Trophoblast cell (in vitro differentiated cells and primary cell): ENCODE results near the gene MILR1.
"Not testable (repeated sequence)": the region's sequence is repeated elsewhere in the genome, so short reads cannot be mapped to it uniquely, and the experiment has no call there.

Experiments
- DNase-seq, 2 donors: peaks; one replicate each; pipeline ENCODE4 v3.0.0-alpha.2; 2016
- H2AFZ ChIP-seq: 2 replicates; pipeline ENCODE4 v1.6.1; 2013; ENCODE audit warnings: low read length, moderate library complexity, mild to moderate bottlenecking; ENCODE audit not compliant: insufficient read depth, poor library complexity
- H2AK5ac ChIP-seq: 2 replicates; pipeline ENCODE4 v1.6.1; 2013; ENCODE audit warnings: mild to moderate bottlenecking, low read length
- H2BK120ac ChIP-seq: 2 replicates; pipeline ENCODE4 v1.6.1; 2013; ENCODE audit warnings: low read length, mild to moderate bottlenecking, moderate library complexity; ENCODE audit not compliant: insufficient read depth, poor library complexity
- H2BK12ac ChIP-seq: 2 replicates; pipeline ENCODE4 v1.6.1; 2013; ENCODE audit warnings: mild to moderate bottlenecking, low read length, moderate library complexity
- H2BK5ac ChIP-seq: 2 replicates; pipeline ENCODE4 v1.6.1; 2013; ENCODE audit warnings: low read length, low read depth, moderate library complexity, mild to moderate bottlenecking; ENCODE audit not compliant: poor library complexity
- H3K14ac ChIP-seq: 2 replicates; pipeline ENCODE4 v1.6.1; 2013; ENCODE audit warnings: mild to moderate bottlenecking, low read length
- H3K18ac ChIP-seq: 2 replicates; pipeline ENCODE4 v1.6.1; 2013; ENCODE audit warnings: mild to moderate bottlenecking, low read length
- H3K23ac ChIP-seq: 2 replicates; pipeline ENCODE4 v1.6.1; 2013; ENCODE audit warnings: low read length
- H3K27ac ChIP-seq: 2 replicates; pipeline ENCODE4 v1.5.1; 2013; ENCODE audit warnings: low read depth, mild to moderate bottlenecking, inconsistent platforms, low read length, moderate library complexity
- H3K27me3 ChIP-seq: 2 replicates; pipeline ENCODE4 v1.6.1; 2013; ENCODE audit warnings: inconsistent platforms, mild to moderate bottlenecking, low read length, moderate library complexity; ENCODE audit not compliant: insufficient read depth
- H3K36me3 ChIP-seq, 2 experiments: 1 replicate in 1 of 2; 2 replicates in 1 of 2; pipeline ENCODE4 v1.6.1; 2013; ENCODE audit warnings: low read length in 2 of 2, mild to moderate bottlenecking in 2 of 2, moderate library complexity in 1 of 2; ENCODE audit not compliant: insufficient read depth in 2 of 2, control insufficient read depth in 1 of 2
- H3K4ac ChIP-seq: 2 replicates; pipeline ENCODE4 v1.6.1; 2013; ENCODE audit warnings: low read depth, mild to moderate bottlenecking, low read length, moderate library complexity
- H3K4me1 ChIP-seq, 2 experiments: 1 replicate in 1 of 2; 2 replicates in 1 of 2; pipeline ENCODE4 v1.6.1; 2013; ENCODE audit warnings: low read length in 2 of 2, mild to moderate bottlenecking in 2 of 2, moderate library complexity in 1 of 2; ENCODE audit not compliant: insufficient read depth in 2 of 2, control insufficient read depth in 1 of 2
- H3K4me2 ChIP-seq: 2 replicates; pipeline ENCODE4 v1.6.1; 2013; ENCODE audit warnings: inconsistent platforms, mild to moderate bottlenecking, low read length, moderate library complexity
- H3K4me3 ChIP-seq: 2 replicates; pipeline ENCODE4 v1.5.1; 2013; ENCODE audit warnings: mild to moderate bottlenecking, low read depth, low read length, inconsistent platforms
- H3K79me1 ChIP-seq: one replicate; pipeline ENCODE4 v1.6.1; 2013; ENCODE audit warnings: low read length
- H3K79me2 ChIP-seq: 2 replicates; pipeline ENCODE4 v1.6.1; 2013; ENCODE audit warnings: low read length, mild to moderate bottlenecking; ENCODE audit not compliant: control insufficient read depth, insufficient read depth, poor library complexity
- H3K9ac ChIP-seq: 2 replicates; pipeline ENCODE4 v1.6.1; 2013; ENCODE audit warnings: mild to moderate bottlenecking, low read length
- H3K9me3 ChIP-seq: 2 replicates; pipeline ENCODE4 v1.6.1; 2013; ENCODE audit warnings: low read depth, mild to moderate bottlenecking, control low read depth, inconsistent platforms, low read length; ENCODE audit not compliant: insufficient read depth
- H4K12ac ChIP-seq: 2 replicates; pipeline ENCODE4 v1.6.1; 2013; ENCODE audit warnings: low read depth, mild to moderate bottlenecking, low read length, moderate library complexity
- H4K8ac ChIP-seq: 2 replicates; pipeline ENCODE4 v1.6.1; 2013; ENCODE audit warnings: low read depth, mild to moderate bottlenecking, low read length, moderate library complexity
- H4K91ac ChIP-seq: one replicate; pipeline ENCODE4 v1.6.1; 2013; ENCODE audit warnings: low read depth, mild to moderate bottlenecking, low read length, moderate library complexity
- WGBS: extraction: QIAGEN DNeasy Blood & Tissue Kit; methylation state at CpG from one replicate; pipeline ENCODE4 v1.1.7; 2013; ENCODE audit warnings: missing lambda C conversion rate; ENCODE audit not compliant: insufficient read length, insufficient coverage; ENCODE audit errors: extremely low coverage; 5-methylcytosine and 5-hydroxymethylcytosine counted together

The MILR1 gene

DNA sequence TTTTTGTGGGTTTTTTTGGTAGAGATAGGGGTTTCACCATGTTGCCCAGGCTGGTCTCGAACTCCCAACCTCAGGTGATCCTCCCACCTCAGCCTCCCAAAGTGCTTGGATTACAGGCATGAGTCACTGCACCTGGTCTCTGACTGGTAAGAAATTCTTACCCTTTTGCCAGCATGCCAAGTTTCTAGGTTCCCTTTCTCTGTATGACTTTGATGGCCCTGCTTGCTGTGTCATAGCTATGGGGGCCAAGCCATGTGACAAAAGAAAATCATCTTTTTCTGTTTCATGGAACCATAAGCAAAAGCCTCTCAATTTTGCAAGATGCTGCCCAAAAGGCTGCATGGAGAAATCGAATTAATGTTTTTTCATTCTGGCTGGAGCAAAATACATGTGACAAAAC is 18.9 kb upstream of the MILR1 start:
- not testable (repeated sequence) for H3K27ac ChIP-seq
- no CpG with 5 or more reads among the region's 2 CpGs for WGBS

GRCh38 chr17:64431534-64431933 is 17.4 kb upstream of the MILR1 start:
- no peak overlapping the region for H3K4ac ChIP-seq
- no peaks in the 10 kb centered on the region for H3K4me1 ChIP-seq
- no CpG with 5 or more reads among the region's 6 CpGs for WGBS

More for the DNA sequence above, 18.9 kb upstream of the MILR1 start:
- not testable (repeated sequence) for H3K18ac ChIP-seq, H3K4ac ChIP-seq, H3K9me3 ChIP-seq, H2AK5ac ChIP-seq, H3K4me1 ChIP-seq, H3K36me3 ChIP-seq, H3K14ac ChIP-seq, H3K4me3 ChIP-seq, H4K8ac ChIP-seq, H2BK12ac ChIP-seq, H2BK120ac ChIP-seq, H4K91ac ChIP-seq, H3K79me2 ChIP-seq, H3K23ac ChIP-seq, H3K79me1 ChIP-seq, H2BK5ac ChIP-seq, H3K9ac ChIP-seq, H3K27me3 ChIP-seq, H3K4me2 ChIP-seq, H2AFZ ChIP-seq, H4K12ac ChIP-seq
- DNase-seq, result peak in 1 of 2 donors; percentile 56

DNA sequence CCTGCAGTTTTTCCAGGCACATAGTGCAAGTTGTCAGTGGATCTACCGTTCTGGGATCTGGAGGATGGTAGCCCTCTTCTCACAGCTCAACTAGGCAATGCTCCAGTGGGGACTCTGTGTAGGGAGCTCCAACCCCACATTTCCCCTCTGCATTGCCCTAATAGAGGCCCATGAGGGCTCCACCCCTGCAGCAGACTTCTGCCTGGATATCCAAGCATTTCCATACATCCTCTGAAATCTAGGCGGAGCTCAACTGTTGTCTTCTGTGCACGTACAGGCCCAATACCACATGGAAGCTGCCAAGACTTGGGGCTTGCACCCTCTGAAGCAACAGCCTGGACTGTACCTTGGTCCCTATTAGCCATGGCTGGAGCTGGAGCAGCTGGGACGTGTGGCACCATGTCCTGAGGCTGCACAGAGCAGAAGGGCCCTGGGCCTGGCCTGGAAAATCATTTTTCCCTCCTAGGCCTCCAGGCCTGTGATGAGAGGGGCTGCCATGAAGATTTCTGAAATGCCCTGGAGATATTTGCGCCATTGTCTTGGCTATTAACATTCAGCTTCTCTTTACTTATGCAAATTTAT is 10.9 kb upstream of the MILR1 start:
- no peak for DNase-seq
- no peak overlapping the region for H4K91ac ChIP-seq
- peaks cover 12% of the 10 kb centered on the region for H3K9me3 ChIP-seq
- no peak overlapping the region for H3K4ac ChIP-seq
- H2BK120ac ChIP-seq, result no peak overlapping the region
- H3K79me2 ChIP-seq, result no peaks in the 10 kb centered on the region
- H4K8ac ChIP-seq, result no peak overlapping the region
- no peak overlapping the region for H2AFZ ChIP-seq
- H3K27me3 ChIP-seq, result no peaks in the 10 kb centered on the region
- H3K36me3 ChIP-seq, result no peaks in the 10 kb centered on the region
- H3K23ac ChIP-seq, result no peak overlapping the region
- H3K4me1 ChIP-seq, result no peaks in the 10 kb centered on the region
- no peak overlapping the region for H2BK12ac ChIP-seq
- no CpG with 5 or more reads among the region's 5 CpGs for WGBS
- H2BK5ac ChIP-seq, result no peak overlapping the region
- no peak overlapping the region for H3K4me3 ChIP-seq
- H3K9ac ChIP-seq, result no peak overlapping the region
- no peak overlapping the region for H3K14ac ChIP-seq
- H3K4me2 ChIP-seq, result no peak overlapping the region
- no peak overlapping the region for H3K27ac ChIP-seq
- H3K18ac ChIP-seq, result no peak overlapping the region
- H3K79me1 ChIP-seq, result peaks cover 2% of the 10 kb centered on the region
- no peak overlapping the region for H4K12ac ChIP-seq
- H2AK5ac ChIP-seq, result no peak overlapping the region

More at GRCh38 chr17:64431534-64431933, 17.4 kb upstream of the MILR1 start:
- Histone ChIP-seq H3K4me3 (no peak overlapping the region), H3K9ac (no peak overlapping the region), H2AK5ac (no peak overlapping the region), H3K27me3 (no peaks in the 10 kb centered on the region), H3K27ac (no peak overlapping the region), H4K8ac (no peak overlapping the region), H3K4me2 (no peak overlapping the region), H3K79me2 (no peaks in the 10 kb centered on the region), H2BK120ac (no peak overlapping the region), H3K18ac (no peak overlapping the region), H2BK12ac (no peak overlapping the region), H3K23ac (no peak overlapping the region), H2AFZ (no peak overlapping the region), H4K12ac (no peak overlapping the region), H3K14ac (no peak overlapping the region), H3K36me3 (no peaks in the 10 kb centered on the region), H3K9me3 (peaks cover 3% of the 10 kb centered on the region), H2BK5ac (no peak overlapping the region), H4K91ac (no peak overlapping the region), H3K79me1 (no peaks in the 10 kb centered on the region)
- peak in 1 of 2 donors; percentile 7 for DNase-seq

DNA sequence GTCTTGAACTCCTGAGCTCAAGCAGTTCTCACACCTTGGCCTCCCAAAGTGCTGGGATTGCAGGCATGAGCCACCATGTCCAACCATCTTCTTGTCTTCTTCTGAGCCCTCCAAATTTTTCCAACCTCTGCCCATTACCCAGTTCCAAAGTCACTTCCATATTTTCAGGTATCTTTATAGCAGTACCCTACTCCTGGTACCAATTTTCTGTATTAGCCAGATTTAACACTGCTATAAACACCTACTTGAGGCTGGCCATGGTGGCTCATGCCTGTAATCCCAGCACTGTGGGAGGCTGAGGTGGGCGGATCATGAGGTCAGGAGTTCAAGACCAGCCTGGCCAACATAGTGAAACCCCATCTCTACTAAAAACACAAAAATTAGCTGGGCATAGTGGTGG is 9.4 kb upstream of the MILR1 start:
- H3K9ac ChIP-seq, H2BK5ac ChIP-seq, H3K4me1 ChIP-seq, H3K79me1 ChIP-seq, H3K4ac ChIP-seq, H3K23ac ChIP-seq, H2AK5ac ChIP-seq, H3K18ac ChIP-seq, H3K79me2 ChIP-seq, H3K9me3 ChIP-seq, H3K14ac ChIP-seq, H3K27ac ChIP-seq, H4K12ac ChIP-seq, H2AFZ ChIP-seq, H2BK120ac ChIP-seq, H3K36me3 ChIP-seq, H3K4me3 ChIP-seq, DNase-seq, H3K4me2 ChIP-seq, H4K8ac ChIP-seq, H3K27me3 ChIP-seq, H2BK12ac ChIP-seq, H4K91ac ChIP-seq: not testable (repeated sequence)
- no CpG with 5 or more reads among the region's 1 CpG for WGBS
